CD4-positive, CD25-positive, alpha-beta regulatory T cell (primary cell): ENCODE data around the gene TMPRSS11F. TPM values are rescaled to one million over a fixed set of nuclear protein-coding genes. Genes with fewer than 3 reads are reported as not detected.

Source experiments
- ATAC-seq, 2 donors: fragments of 150-1000 bp; cut with Tn5 transposase; one replicate each; pipeline ENCODE4 v1.10.0; 2021; ENCODE audit warnings: low read depth in 2 of 2, moderate number of reproducible peaks in 2 of 2, moderate library complexity in 1 of 2
- DNase-seq, 3 donors: peaks; one replicate each; pipeline versions ENCODE4 v3.0.0 to v3.0.0-alpha.2; 2012 to 2022; ENCODE audit warnings: mixed read lengths in 1 of 3
- H3K27ac ChIP-seq: one replicate; pipeline ENCODE4 v1.7.0; 2013; ENCODE audit warnings: mild to moderate bottlenecking, low read length; ENCODE audit not compliant: insufficient read depth, poor library complexity, severe bottlenecking
- H3K27me3 ChIP-seq: one replicate; pipeline ENCODE4 v1.7.0; 2013; ENCODE audit warnings: low read length; ENCODE audit not compliant: control insufficient read depth, insufficient read depth
- H3K36me3 ChIP-seq: one replicate; pipeline ENCODE4 v1.7.0; 2013; ENCODE audit warnings: mild to moderate bottlenecking, low read length, moderate library complexity; ENCODE audit not compliant: control insufficient read depth, insufficient read depth
- H3K4me1 ChIP-seq: 2 replicates; pipeline ENCODE4 v1.7.0; 2013; ENCODE audit warnings: mild to moderate bottlenecking, low read length; ENCODE audit not compliant: insufficient read depth, control insufficient read depth, poor library complexity, severe bottlenecking
- H3K4me3 ChIP-seq: one replicate; pipeline ENCODE4 v1.7.0; 2013; ENCODE audit warnings: low read depth, mild to moderate bottlenecking, low read length, moderate library complexity
- H3K9me3 ChIP-seq, 2 experiments: 1 replicate in 1 of 2; 2 replicates in 1 of 2; pipeline ENCODE4 v1.7.0; 2013; ENCODE audit warnings: low read length in 2 of 2, mild to moderate bottlenecking in 1 of 2, moderate library complexity in 1 of 2; ENCODE audit not compliant: control insufficient read depth in 2 of 2
- H3K27ac Mint-ChIP-seq, 3 donors: one replicate each; pipeline ENCODE4 v1.8.0; 2020 to 2022; ENCODE audit warnings: mild to moderate bottlenecking in 3 of 3, mixed read lengths in 3 of 3, moderate library complexity in 2 of 3
- H3K27me3 Mint-ChIP-seq: one replicate; pipeline ENCODE4 v1.8.0; 2022; ENCODE audit warnings: mild to moderate bottlenecking, mixed read lengths
- H3K36me3 Mint-ChIP-seq: one replicate; pipeline ENCODE4 v1.8.0; 2020; ENCODE audit warnings: mixed read lengths
- H3K4me1 Mint-ChIP-seq, 4 donors: one replicate each; pipeline ENCODE4 v1.8.0; 2020 to 2022; ENCODE audit warnings: mixed read lengths in 4 of 4, mild to moderate bottlenecking in 1 of 4
- H3K4me3 Mint-ChIP-seq, 4 donors: one replicate each; pipeline ENCODE4 v1.8.0; 2020 to 2022; ENCODE audit warnings: mild to moderate bottlenecking in 4 of 4, mixed read lengths in 4 of 4, moderate library complexity in 3 of 4
- H3K9me3 Mint-ChIP-seq, 7 donors: one replicate each; pipeline ENCODE4 v1.8.0; 2020 to 2022; ENCODE audit warnings: mixed read lengths in 7 of 7, mild to moderate bottlenecking in 3 of 7, moderate library complexity in 2 of 7
- polyA plus RNA-seq, 4 donors: library from polyadenylated mRNA; unstranded; fragments of 300-500 nt; fragmentation: Illumina TruSeq; gene quantifications; one replicate each; pipeline ENCODE4 v1.2.3, GENCODE V29; 2021
- total RNA-seq: library from RNA; stranded (reverse); gene quantifications from one replicate; pipeline ENCODE4 v1.2.3, GENCODE V29; 2022

The TMPRSS11F gene
- total and polyA plus RNA-seq, 5 donors from 2014 or later: not detected

- no peak overlapping the region for H3K27ac Mint-ChIP-seq
Measured at GRCh38 chr4:68163754-68164153, 34.1 kb upstream of the TMPRSS11F start.

GRCh38 chr4:68162196-68162595 lies 32.5 kb upstream of the TMPRSS11F start:
- H3K36me3 ChIP-seq: no peaks in the 10 kb centered on the region
- H3K4me1 Mint-ChIP-seq: no peaks in the 10 kb centered on the region
- peaks cover under 1% of the 10 kb centered on the region for H3K27me3 Mint-ChIP-seq
- peaks cover 0 to 1% (median 0%) of the 10 kb centered on the region in 7 donors for H3K9me3 Mint-ChIP-seq
- no peaks in the 10 kb centered on the region for H3K27me3 ChIP-seq
- no peak overlapping the region for H3K27ac Mint-ChIP-seq
- no peak overlapping the region for H3K4me3 ChIP-seq
- no peak for ATAC-seq
- no peaks in the 10 kb centered on the region for H3K9me3 ChIP-seq
- DNase-seq: no peak
- no peaks in the 10 kb centered on the region for H3K4me1 ChIP-seq
- no peak overlapping the region for H3K27ac ChIP-seq
- no peak overlapping the region for H3K4me3 Mint-ChIP-seq
- H3K36me3 Mint-ChIP-seq: no peaks in the 10 kb centered on the region

More at GRCh38 chr4:68163754-68164153, 34.1 kb upstream of the TMPRSS11F start:
- no peaks in the 10 kb centered on the region for H3K27me3 ChIP-seq
- H3K9me3 Mint-ChIP-seq: no peaks in the 10 kb centered on the region
- no peak overlapping the region for H3K27ac ChIP-seq
- DNase-seq (no peak), ATAC-seq (no peak)
- H3K27me3 Mint-ChIP-seq: peaks cover 6% of the 10 kb centered on the region
- H3K4me3 ChIP-seq: no peak overlapping the region
- H3K4me1 Mint-ChIP-seq: no peaks in the 10 kb centered on the region
- no peaks in the 10 kb centered on the region for H3K9me3 ChIP-seq
- H3K36me3 ChIP-seq: no peaks in the 10 kb centered on the region
- no peak overlapping the region for H3K4me3 Mint-ChIP-seq
- no peaks in the 10 kb centered on the region for H3K36me3 Mint-ChIP-seq
- H3K4me1 ChIP-seq: no peaks in the 10 kb centered on the region

- Histone ChIP-seq H3K4me3 (no peak overlapping the region), H3K9me3 (no peaks in the 10 kb centered on the region), H3K4me1 (no peaks in the 10 kb centered on the region), H3K27me3 (no peaks in the 10 kb centered on the region), H3K27ac (no peak overlapping the region), H3K36me3 (no peaks in the 10 kb centered on the region)
- no peaks in the 10 kb centered on the region for H3K4me1 Mint-ChIP-seq
- no peak overlapping the region for H3K27ac Mint-ChIP-seq
- no peaks in the 10 kb centered on the region for H3K27me3 Mint-ChIP-seq
- ATAC-seq (no peak), DNase-seq (no peak)
- no peaks in the 10 kb centered on the region for H3K36me3 Mint-ChIP-seq
- peaks cover 0 to 2% (median 0%) of the 10 kb centered on the region in 7 donors for H3K9me3 Mint-ChIP-seq
- H3K4me3 Mint-ChIP-seq: no peak overlapping the region
Measured at GRCh38 chr4:68152411-68152810, 22.7 kb upstream of the TMPRSS11F start.

- H3K36me3 Mint-ChIP-seq: no peaks in the 10 kb centered on the region
- no peak overlapping the region for H3K4me3 Mint-ChIP-seq
- no peaks in the 10 kb centered on the region for H3K4me1 ChIP-seq
- H3K9me3 Mint-ChIP-seq: peaks cover 0 to 7% (median 1%) of the 10 kb centered on the region in 7 donors
- H3K27me3 Mint-ChIP-seq: no peaks in the 10 kb centered on the region
- no peaks in the 10 kb centered on the region for H3K4me1 Mint-ChIP-seq
- H3K36me3 ChIP-seq: no peaks in the 10 kb centered on the region
- H3K27ac Mint-ChIP-seq: no peak overlapping the region
- ATAC-seq: no peak
- no peak overlapping the region for H3K27ac ChIP-seq
- H3K9me3 ChIP-seq: no peaks in the 10 kb centered on the region
- H3K27me3 ChIP-seq: no peaks in the 10 kb centered on the region
- DNase-seq: no peak
- no peak overlapping the region for H3K4me3 ChIP-seq
Measured at GRCh38 chr4:68148800-68149685, 19.4 kb upstream of the TMPRSS11F start.

- Histone ChIP-seq H3K27me3 (no peaks in the 10 kb centered on the region), H3K4me1 (no peaks in the 10 kb centered on the region), H3K4me3 (no peak overlapping the region), H3K27ac (no peak overlapping the region), H3K36me3 (no peaks in the 10 kb centered on the region), H3K9me3 (no peaks in the 10 kb centered on the region)
- no peak for ATAC-seq
- Mint-ChIP-seq H3K9me3 (peaks cover 0 to 7% (median 0%) of the 10 kb centered on the region in 7 donors), H3K27ac (peak overlapping the region in 1 of 3 donors; percentile 27), H3K36me3 (no peaks in the 10 kb centered on the region), H3K4me3 (no peak overlapping the region), H3K4me1 (no peaks in the 10 kb centered on the region), H3K27me3 (no peaks in the 10 kb centered on the region)
- no peak for DNase-seq
Measured at GRCh38 chr4:68147079-68147478, 17.4 kb upstream of the TMPRSS11F start.

GRCh38 chr4:68145261-68145660 lies 15.6 kb upstream of the TMPRSS11F start:
- Histone ChIP-seq H3K9me3 (no peaks in the 10 kb centered on the region), H3K36me3 (no peaks in the 10 kb centered on the region), H3K4me3 (no peak overlapping the region), H3K27ac (no peak overlapping the region), H3K4me1 (no peaks in the 10 kb centered on the region), H3K27me3 (no peaks in the 10 kb centered on the region)
- no peaks in the 10 kb centered on the region for H3K27me3 Mint-ChIP-seq
- ATAC-seq: no peak
- no peaks in the 10 kb centered on the region for H3K36me3 Mint-ChIP-seq
- peaks cover 0 to 7% (median 0%) of the 10 kb centered on the region in 7 donors for H3K9me3 Mint-ChIP-seq
- DNase-seq: no peak
- no peak overlapping the region for H3K27ac Mint-ChIP-seq
- no peak overlapping the region for H3K4me3 Mint-ChIP-seq
- H3K4me1 Mint-ChIP-seq: no peaks in the 10 kb centered on the region

- Mint-ChIP-seq H3K27ac (no peak overlapping the region), H3K36me3 (no peaks in the 10 kb centered on the region)
Measured at GRCh38 chr4:68141852-68142251, 12.2 kb upstream of the TMPRSS11F start.

GRCh38 chr4:68132342-68132741 lies 2.7 kb upstream of the TMPRSS11F start:
- H3K4me3 Mint-ChIP-seq: no peak overlapping the region
- Histone ChIP-seq H3K27me3 (no peaks in the 10 kb centered on the region), H3K4me3 (no peak overlapping the region), H3K27ac (no peak overlapping the region), H3K9me3 (no peaks in the 10 kb centered on the region), H3K36me3 (no peaks in the 10 kb centered on the region), H3K4me1 (no peaks in the 10 kb centered on the region)
- DNase-seq (no peak), ATAC-seq (no peak)
- no peak overlapping the region for H3K27ac Mint-ChIP-seq
- peaks cover 0 to 16% (median 3%) of the 10 kb centered on the region in 7 donors for H3K9me3 Mint-ChIP-seq
- no peaks in the 10 kb centered on the region for H3K27me3 Mint-ChIP-seq
- H3K36me3 Mint-ChIP-seq: no peaks in the 10 kb centered on the region
- H3K4me1 Mint-ChIP-seq: no peaks in the 10 kb centered on the region

More at GRCh38 chr4:68141852-68142251, 12.2 kb upstream of the TMPRSS11F start:
- Histone ChIP-seq H3K36me3 (no peaks in the 10 kb centered on the region), H3K9me3 (no peaks in the 10 kb centered on the region), H3K4me1 (no peaks in the 10 kb centered on the region), H3K27ac (no peak overlapping the region), H3K4me3 (no peak overlapping the region), H3K27me3 (no peaks in the 10 kb centered on the region)
- Mint-ChIP-seq H3K4me1 (no peaks in the 10 kb centered on the region), H3K4me3 (no peak overlapping the region), H3K27me3 (no peaks in the 10 kb centered on the region), H3K9me3 (peaks cover 0 to 4% (median 0%) of the 10 kb centered on the region in 7 donors)
- ATAC-seq (no peak), DNase-seq (no peak)
